OCI-LY7 (cell line): ENCODE data around the gene ZNF385D. TPM values are rescaled to one million over a fixed set of nuclear protein-coding genes. Genes with fewer than 3 reads are reported as not detected.

Experiments used
- BruUV-seq: library from RNA; stranded (reverse); fragments of 400-500 nt; replicated peaks from 2 replicates; lab custom pipeline; 2021; lab: Mats Ljungman, UMichigan
- CTCF ChIA-PET: fragments of 300-600 bp; sonication (Branson Sonifier 250); formaldehyde crosslinking; loops from one replicate; lab custom pipeline; 2022; ENCODE audit warnings: antibody characterized with exemption; ENCODE audit not compliant: unreplicated experiment; lab: Charles Lee
- POLR2A ChIA-PET: fragments of 300-600 bp; sonication (Branson Sonifier 250); formaldehyde crosslinking; loops from one replicate; lab custom pipeline; 2022; ENCODE audit warnings: antibody characterized with exemption; lab: Charles Lee
- DNase-seq: peaks from one replicate; pipeline ENCODE4 v3.0.0-alpha.2; 2015; ENCODE audit warnings: low spot score
- H2AFZ ChIP-seq: fragments of 200-600 bp; sonication (generic), shearing (Covaris generic); 2 replicates; pipeline ENCODE4 v1.6.1; 2014; ENCODE audit warnings: mild to moderate bottlenecking, antibody characterized with exemption, low read length, moderate library complexity
- H3K27ac ChIP-seq: fragments of 200-600 bp; sonication (generic); 2 replicates; pipeline ENCODE4 v1.5.1; 2014; ENCODE audit warnings: mixed run types, low read depth, mild to moderate bottlenecking, moderate library complexity, low read length, inconsistent platforms; ENCODE audit not compliant: poor library complexity, severe bottlenecking
- H3K36me3 ChIP-seq: fragments of 200-600 bp; sonication (generic); 2 replicates; pipeline ENCODE4 v1.6.1; 2014; ENCODE audit warnings: mild to moderate bottlenecking, antibody characterized with exemption, low read length, moderate library complexity, mixed read lengths; ENCODE audit not compliant: insufficient read depth
- H3K4me1 ChIP-seq: fragments of 200-600 bp; sonication (generic); 2 replicates; pipeline ENCODE4 v1.5.1; 2014; ENCODE audit warnings: mild to moderate bottlenecking, low read length; ENCODE audit not compliant: insufficient read depth, poor library complexity, severe bottlenecking
- H3K4me2 ChIP-seq: fragments of 200-600 bp; sonication (generic); 2 replicates; pipeline ENCODE4 v1.6.1; 2014; ENCODE audit warnings: mild to moderate bottlenecking, low read length
- H3K4me3 ChIP-seq: fragments of 200-600 bp; sonication (generic); 2 replicates; pipeline ENCODE4 v1.5.1; 2014; ENCODE audit warnings: mild to moderate bottlenecking, low read depth, low read length; ENCODE audit not compliant: poor library complexity, severe bottlenecking
- H3K79me2 ChIP-seq: fragments of 200-600 bp; sonication (generic); 2 replicates; pipeline ENCODE4 v1.6.1; 2016; ENCODE audit warnings: low read depth, mild to moderate bottlenecking, low read length, moderate library complexity, mixed read lengths; ENCODE audit not compliant: insufficient read depth
- H3K9me2 ChIP-seq: fragments of 200-600 bp; sonication (generic); 2 replicates; pipeline ENCODE4 v1.6.1; 2016; ENCODE audit warnings: mild to moderate bottlenecking, low read length, mixed read lengths; ENCODE audit not compliant: insufficient read depth
- H3K9me3 ChIP-seq: fragments of 200-600 bp; sonication (generic); 2 replicates; pipeline ENCODE4 v1.6.1; 2014; ENCODE audit warnings: mild to moderate bottlenecking, mixed run types, low read length, mixed read lengths
- H4K20me1 ChIP-seq: fragments of 200-600 bp; sonication (generic); 2 replicates; pipeline ENCODE4 v1.6.1; 2014; ENCODE audit warnings: mild to moderate bottlenecking, antibody characterized with exemption, low read length, moderate library complexity, mixed read lengths; ENCODE audit not compliant: insufficient read depth
- EZH2phosphoT487 ChIP-seq: fragments of 200-600 bp; sonication (generic); IDR thresholded peaks from 2 replicates; pipeline ENCODE4 v1.6.1; 2018; ENCODE audit warnings: low read depth, borderline replicate concordance, mild to moderate bottlenecking, mixed run types, antibody characterized with exemption, low read length, moderate library complexity, mixed read lengths
- intact Hi-C: fragments of 100-400 bp; cut with micrococcal nuclease; formaldehyde crosslinking; loops from one replicate; pipeline ENCODE4 v1.10.0; 2022; ENCODE audit not compliant: unreplicated experiment
- total RNA-seq, 2 experiments: library from RNA; depleted of rRNA in 1 of 2; stranded (reverse); fragments of >200 nt in 1 of 2; shearing (Covaris generic) in 1 of 2; gene quantifications; 2 replicates each; pipeline ENCODE4 v1.2.3, GENCODE V29; 2014 to 2022
- TF ChIP-seq, protein P1 (sequence below): fragments of 200-600 bp; sonication (generic); conservative IDR thresholded peaks from 2 replicates; pipeline ENCODE4 v1.5.1; 2014; ENCODE audit warnings: mild to moderate bottlenecking, antibody characterized with exemption, low read length, moderate library complexity, mixed read lengths

The ZNF385D gene
- total RNA-seq, 2 experiments from 2014 or later: 0.13 TPM; not detected in 1

DNA sequence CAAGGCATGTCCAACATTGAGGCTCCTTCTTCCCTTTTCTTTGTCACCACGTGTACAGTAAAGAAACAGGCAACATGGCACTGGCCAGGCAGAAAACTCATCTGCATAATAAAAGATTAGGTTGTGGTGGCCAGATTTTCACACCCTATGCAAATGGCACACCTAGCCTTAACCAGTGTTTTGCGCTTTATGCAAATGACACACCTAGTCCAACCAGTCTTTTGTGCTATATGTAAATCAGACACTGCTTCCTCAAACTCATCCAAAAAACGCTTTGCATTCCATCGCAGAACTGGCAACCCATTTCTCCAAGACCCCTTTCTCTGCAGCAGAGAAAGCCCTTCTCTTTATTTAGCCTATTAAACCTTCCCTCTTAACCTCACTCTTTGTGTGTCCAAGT, 109.1 kb downstream of the ZNF385D start:
- H4K20me1 ChIP-seq: no peaks in the 10 kb centered on the region
- CTCF ChIA-PET: no interaction called here
- H3K9me2 ChIP-seq: no peaks in the 10 kb centered on the region
- H3K4me2 ChIP-seq: no peak overlapping the region
- intact Hi-C loops: no loop called here
- H3K4me1 ChIP-seq: no peaks in the 10 kb centered on the region
- no TSS peak for BruUV-seq
- H3K4me3 ChIP-seq: no peak overlapping the region
- no peaks in the 10 kb centered on the region for H3K9me3 ChIP-seq
- H3K79me2 ChIP-seq: no peaks in the 10 kb centered on the region
- no peak overlapping the region for H2AFZ ChIP-seq
- no peaks in the 10 kb centered on the region for H3K36me3 ChIP-seq
- no peak for DNase-seq
- no peak overlapping the region for H3K27ac ChIP-seq
- POLR2A ChIA-PET: interaction anchor here (0.7 kb wide), 2 partner anchors 10 to 143 kb away, joined by 6 read pairs; no protein-coding TSS in a partner anchor
- TF ChIP-seq, protein P1, sequence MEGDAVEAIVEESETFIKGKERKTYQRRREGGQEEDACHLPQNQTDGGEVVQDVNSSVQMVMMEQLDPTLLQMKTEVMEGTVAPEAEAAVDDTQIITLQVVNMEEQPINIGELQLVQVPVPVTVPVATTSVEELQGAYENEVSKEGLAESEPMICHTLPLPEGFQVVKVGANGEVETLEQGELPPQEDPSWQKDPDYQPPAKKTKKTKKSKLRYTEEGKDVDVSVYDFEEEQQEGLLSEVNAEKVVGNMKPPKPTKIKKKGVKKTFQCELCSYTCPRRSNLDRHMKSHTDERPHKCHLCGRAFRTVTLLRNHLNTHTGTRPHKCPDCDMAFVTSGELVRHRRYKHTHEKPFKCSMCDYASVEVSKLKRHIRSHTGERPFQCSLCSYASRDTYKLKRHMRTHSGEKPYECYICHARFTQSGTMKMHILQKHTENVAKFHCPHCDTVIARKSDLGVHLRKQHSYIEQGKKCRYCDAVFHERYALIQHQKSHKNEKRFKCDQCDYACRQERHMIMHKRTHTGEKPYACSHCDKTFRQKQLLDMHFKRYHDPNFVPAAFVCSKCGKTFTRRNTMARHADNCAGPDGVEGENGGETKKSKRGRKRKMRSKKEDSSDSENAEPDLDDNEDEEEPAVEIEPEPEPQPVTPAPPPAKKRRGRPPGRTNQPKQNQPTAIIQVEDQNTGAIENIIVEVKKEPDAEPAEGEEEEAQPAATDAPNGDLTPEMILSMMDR: no peak

DNA sequence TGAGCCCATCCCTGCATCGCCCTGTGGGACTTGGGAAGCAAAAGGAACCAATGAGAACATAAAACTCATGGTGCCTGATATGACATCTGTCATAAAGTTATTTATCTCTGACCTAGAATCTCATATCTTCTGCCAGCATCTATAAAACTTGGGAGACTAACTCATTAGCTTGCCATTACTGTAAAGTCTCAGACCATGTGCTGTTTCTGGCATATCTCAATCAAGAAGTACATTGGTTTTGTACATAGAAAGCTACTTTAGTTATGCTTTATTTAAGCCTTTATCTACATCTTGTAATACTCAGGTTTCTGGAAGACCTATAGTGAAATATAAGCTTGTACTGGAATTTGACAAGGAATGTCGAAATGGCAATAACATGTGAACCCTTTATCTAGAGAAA, 112.5 kb downstream of the ZNF385D start:
- no peak overlapping the region for H2AFZ ChIP-seq
- H3K4me3 ChIP-seq: no peak overlapping the region
- H3K4me1 ChIP-seq: no peaks in the 10 kb centered on the region
- no peaks in the 10 kb centered on the region for H4K20me1 ChIP-seq
- BruUV-seq: no TSS peak
- ChIA-PET CTCF (no interaction called here), POLR2A (interaction anchor here (1.0 to 1.3 kb wide), 2 partner anchors 11 to 23 kb away, joined by 4 to 5 read pairs; no protein-coding TSS in a partner anchor)
- H3K9me2 ChIP-seq: peaks cover 3% of the 10 kb centered on the region; the same call in 1 of the 2 replicates
- no peaks in the 10 kb centered on the region for H3K36me3 ChIP-seq
- no peak for DNase-seq
- no peak overlapping the region for H3K27ac ChIP-seq
- intact Hi-C loops: no loop called here
- no peaks in the 10 kb centered on the region for H3K9me3 ChIP-seq
- no peak for TF ChIP-seq EZH2phosphoT487
- TF ChIP-seq, protein P1: no peak
- H3K79me2 ChIP-seq: no peaks in the 10 kb centered on the region
- no peak overlapping the region for H3K4me2 ChIP-seq

DNA sequence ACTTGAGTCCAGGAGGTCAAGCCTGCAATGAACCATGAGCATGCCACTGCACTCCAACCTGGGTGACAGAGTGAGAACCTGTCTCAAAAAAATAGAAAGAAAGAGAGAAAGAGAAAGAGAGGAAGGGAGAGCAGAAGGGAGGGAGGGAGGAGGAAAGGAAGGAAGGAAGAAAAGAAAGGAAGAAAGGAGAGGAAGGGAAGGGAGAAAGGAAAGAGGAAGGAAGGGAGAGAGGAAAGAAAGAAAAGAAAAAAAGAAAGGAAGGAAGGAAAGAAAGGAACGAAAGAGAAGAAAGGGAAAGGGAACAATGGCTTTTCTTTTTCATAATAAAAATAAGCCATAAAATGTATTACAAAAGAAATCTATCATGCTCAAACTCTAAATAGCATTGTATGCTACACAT, 116.9 kb downstream of the ZNF385D start:
- no peaks in the 10 kb centered on the region for H3K4me1 ChIP-seq
- H3K36me3 ChIP-seq: no peaks in the 10 kb centered on the region
- no TSS peak for BruUV-seq
- peaks cover 3% of the 10 kb centered on the region; the same call in 1 of the 2 replicates for H3K9me2 ChIP-seq
- no peak overlapping the region for H2AFZ ChIP-seq
- no peak overlapping the region for H3K4me2 ChIP-seq
- TF ChIP-seq EZH2phosphoT487: no peak
- TF ChIP-seq, protein P1: no peak
- DNase-seq: no peak
- no peak overlapping the region for H3K27ac ChIP-seq
- no peaks in the 10 kb centered on the region for H3K79me2 ChIP-seq
- ChIA-PET POLR2A (interaction anchor here (0.5 kb wide), 1 partner anchor 19 kb away, joined by 5 read pairs; no protein-coding TSS in a partner anchor), CTCF (no interaction called here)
- intact Hi-C loops: no loop called here
- no peaks in the 10 kb centered on the region for H3K9me3 ChIP-seq
- H4K20me1 ChIP-seq: no peaks in the 10 kb centered on the region
- no peak overlapping the region for H3K4me3 ChIP-seq
